HG02973 (cell line): Measurements from ENCODE around the gene MED20.
A peak's percentile ranks its signal among the peaks of the same experiment; 100 is the strongest.

Source experiments
- ATAC-seq: cut with Tn5 transposase; IDR thresholded peaks from one replicate; pipeline ENCODE4 v1.9.1; 2021; ENCODE audit warnings: moderate library complexity; ENCODE audit not compliant: unreplicated experiment

MED20 gene

DNA sequence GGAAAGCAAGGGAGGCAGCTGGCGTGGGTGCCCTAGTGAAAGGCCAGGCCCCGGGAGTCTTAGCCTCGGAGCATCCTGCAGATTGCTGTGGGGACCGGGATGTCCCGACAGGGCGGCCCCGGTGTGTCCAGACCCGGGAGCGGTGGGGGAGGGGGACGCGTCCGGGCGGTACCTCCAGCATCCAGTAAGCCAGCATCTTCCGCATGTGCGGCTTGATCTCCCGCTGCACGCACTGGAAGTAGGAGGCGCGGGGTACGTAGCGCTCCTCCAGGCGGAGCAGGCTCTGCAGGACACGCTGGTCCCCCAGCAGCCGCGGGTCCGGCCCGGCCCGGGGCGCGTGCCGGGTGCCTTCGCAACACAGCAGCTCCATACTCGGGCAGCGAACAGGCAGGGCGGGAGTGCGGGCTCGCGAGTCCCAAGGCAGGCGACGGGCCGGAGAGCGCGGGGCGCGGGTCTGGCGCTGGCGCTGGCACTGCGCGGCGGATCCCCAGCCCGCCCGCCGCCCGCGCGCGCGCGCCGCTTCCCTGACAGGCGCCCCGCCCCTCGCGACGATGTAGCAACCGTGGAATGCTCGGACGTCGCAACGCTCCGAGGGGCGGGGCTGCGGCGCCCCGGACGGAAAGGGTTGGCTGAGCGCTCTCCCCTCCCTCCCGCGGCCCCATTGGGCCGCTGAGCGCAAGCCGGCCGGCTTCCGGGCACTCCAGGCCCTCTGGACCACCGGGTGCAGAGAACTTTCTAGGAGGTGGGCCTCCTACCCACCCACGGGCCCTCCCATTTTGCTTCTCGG, 20.5 kb upstream of the MED20 start, which contains the start of gene CCND3:
Gene CCND3 (minus strand): TSS at position 529 of the 787 bp plus-strand sequence. CDS start 159 bp downstream, at position 370.
- ATAC-seq: peak; percentile 86

DNA sequence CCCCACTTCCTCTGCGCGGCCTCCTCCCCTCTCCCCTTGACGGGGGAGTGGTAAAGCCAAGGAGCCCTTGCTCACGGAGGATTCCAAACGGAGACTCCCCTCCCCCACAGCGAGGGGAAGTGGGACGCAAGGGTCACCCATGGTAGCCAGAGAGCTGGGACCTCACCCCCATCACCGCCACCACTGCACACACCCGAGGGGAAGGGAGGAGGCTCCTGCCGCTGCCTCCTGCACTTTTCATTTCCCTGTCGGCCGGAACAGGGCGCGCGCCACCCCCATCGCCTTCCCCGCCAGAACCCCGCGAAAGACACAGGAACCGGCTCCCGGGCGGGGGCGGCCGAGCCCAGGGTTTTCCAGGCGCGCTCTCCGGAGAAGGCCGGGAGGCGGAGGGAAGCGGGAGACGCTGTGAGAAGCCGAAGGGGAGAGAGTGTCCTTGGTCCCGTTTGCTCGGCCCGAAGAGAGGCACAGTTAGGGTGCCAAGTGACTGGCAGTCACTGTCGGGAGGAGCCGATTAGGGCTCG, 19.9 kb upstream of the MED20 start:
- no peak for ATAC-seq

DNA sequence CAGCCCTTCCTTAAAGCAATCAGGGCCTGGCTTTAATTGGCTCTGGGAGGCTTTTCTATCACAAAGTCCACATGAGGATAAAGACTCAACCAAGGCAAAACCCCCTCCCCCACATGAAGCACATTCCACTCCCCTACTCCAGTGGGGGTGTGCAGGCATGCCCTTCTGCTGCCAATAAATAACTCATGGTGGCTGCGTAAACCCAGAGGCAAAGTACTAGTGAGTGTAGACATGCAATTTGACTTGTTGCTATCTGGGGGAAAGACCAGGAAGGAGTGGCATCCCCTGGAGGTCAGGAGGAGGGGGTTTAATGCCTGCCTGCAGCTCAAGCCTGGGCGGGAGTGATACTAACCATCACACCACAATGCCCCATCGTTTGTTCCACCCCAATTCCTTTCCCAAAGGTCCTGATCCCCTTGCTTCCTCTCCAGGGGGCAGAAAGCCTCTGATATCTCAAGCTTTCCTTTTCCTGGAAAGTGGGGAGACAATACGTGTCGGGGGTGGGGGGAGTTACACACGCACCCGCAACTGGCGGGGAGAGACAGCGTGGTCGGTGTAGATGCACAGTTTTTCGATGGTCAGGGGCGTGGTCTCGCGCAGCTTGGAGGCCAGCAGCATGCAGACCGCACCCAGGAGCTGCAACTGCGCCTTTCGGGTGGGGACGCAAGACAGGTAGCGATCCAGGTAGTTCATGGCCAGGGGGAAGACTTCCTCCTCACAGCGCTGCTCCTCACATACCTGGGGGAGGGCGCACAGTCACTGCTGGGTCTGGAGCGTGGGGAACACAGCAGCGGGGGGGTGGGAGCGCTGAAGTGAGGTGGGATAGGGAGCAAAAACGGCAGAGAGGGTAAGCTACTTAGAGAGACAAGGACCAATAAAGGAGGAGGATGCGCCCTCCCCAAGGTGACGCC, 19.2 kb upstream of the MED20 start:
- no peak for ATAC-seq

DNA sequence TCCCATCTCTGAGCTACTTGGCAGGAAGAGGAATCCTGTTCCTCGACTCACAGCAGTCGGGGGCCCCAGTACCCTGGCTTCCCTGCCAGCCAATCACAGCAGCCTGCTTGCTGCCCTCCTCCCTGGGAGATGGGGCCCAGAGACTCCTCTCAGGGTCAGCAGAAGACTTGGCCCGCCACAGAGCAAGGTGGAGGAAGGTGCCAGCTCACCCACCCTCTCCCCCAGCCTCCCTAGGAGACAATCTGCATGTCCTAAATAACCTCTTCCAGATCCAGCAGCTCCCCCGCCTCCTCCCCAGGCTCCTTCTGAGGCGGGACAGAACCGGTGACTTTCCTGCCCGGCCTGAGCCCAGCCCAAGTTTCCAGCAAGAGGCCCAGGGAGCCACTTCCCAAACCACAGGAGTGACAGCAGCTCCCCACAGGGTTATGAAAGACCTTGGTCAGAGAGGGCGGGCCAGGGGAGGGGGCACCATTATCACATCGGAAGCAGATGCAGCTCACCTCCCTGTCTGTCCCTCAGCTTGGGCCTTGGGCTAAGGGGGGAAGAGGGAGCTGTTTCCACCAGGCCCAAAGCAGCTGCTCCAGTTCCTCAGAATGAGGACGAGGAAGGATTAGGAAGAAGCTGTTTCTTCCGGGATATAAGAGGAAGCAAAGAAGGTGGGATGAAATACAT, 18.4 kb upstream of the MED20 start:
- ATAC-seq: no peak

DNA sequence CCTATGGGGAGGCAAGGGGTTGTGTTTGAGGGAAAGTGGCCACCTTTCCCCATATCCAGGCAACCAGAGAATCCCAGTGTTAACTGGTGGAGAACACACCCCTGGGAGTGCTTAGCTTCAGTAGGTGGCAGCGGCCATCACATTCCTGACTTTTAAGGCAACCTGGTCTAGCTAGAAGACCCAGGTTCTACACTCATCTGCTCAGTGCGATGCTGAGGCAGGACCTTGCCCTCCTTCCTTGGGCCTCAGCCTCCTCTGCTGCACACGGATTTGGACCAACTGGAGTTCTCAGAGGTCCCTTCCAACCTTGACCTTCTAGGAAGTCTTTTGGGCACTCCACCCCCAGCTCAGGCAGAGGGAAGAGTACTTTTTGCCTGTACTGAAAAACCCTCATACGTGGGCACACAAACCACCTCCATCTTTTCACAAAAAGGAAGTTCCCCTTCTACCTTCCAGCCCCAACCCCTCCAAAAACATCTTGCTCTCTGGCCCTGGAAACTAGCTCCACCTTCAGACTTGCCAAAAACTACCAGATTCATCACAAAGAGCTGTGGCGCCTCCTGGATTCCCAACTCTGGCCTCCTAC, 17.7 kb upstream of the MED20 start:
- no peak for ATAC-seq

DNA sequence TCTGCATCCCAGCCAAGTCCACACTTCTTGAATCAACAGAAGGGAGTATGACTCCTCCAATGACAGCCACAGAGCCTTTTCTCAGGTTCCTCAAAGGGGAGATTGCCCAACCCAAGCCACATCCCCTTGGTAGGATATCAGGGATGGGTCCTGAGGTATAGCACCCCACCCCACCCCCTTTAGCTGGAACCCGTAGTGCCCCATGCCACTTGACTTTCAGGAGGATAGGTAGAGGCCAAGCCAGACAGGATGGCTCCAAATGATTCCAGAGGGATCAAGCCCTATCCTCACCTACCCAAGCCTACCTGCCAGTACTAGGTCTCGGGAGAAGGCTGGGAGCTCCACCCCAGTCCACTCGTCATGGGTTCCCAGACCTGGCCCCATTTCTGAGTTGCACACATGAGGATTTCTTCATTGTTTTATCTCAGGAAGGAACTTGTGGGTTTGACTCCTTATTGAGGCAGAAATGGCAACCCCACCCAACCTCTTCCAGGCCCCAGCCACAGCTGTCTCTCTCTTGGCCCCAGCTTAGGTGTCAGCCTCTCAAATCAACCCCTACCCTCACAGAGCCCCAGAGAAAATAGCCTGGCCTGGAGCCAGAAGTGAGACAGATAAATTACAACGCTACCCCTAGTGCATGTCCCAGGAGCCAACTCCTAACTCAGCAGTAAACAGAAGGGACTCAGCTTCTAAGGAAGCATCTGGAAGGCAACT, 17.1 kb upstream of the MED20 start:
- ATAC-seq: no peak

DNA sequence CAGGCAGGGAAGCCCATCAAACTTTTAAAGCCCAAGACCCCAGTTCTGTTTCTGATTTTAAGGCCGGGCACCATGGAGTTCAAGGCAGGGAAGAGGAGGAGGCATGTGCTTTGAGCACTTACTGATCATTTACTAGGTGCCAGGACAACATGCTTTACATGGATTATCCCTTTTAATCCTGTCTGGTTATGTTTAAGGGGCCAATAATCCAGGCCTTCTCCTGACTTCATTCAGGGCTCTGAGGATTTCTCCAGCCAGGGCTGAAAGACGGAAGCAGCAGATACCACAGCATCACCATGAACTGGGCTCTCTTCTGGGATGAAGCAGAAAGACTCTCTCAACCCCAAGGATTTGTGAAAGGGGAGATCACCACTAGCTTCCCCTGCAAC, 16.5 kb upstream of the MED20 start:
- no peak for ATAC-seq

DNA sequence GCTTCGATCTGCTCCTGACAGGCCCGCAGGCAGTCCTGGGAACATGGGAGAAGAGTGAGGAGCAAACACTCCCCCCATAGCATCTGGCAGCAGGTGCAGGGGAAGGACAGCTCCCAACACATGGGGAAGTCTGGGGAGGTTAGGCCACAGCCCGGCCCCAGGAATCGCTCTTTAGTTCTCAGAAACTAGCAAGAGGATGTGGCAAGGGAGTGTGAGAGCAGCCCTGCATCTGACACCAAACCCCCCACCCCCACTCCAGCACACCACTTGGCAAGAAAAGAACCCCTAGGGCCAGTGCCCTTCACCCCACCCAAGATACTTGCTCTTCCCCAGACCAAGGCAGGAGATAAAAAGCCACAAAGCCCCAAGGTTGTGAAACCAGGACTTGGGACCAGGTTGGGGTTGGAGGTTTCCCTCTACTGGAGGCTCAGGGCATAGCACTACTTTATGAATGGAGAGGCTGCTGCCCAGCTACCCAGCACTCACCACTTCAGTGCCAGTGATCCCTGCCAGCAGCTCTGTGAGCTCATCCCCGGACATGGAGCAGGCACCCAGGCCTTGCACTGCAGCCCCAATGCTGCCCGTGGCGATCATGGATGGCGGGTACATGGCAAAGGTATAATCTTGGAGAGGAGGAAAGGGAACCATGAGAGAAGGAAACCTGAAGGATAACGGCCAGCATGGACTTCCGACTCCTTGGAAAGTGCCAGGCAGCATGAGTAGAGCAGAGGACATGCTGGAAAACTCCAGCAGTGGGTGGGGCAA, 15.3 kb upstream of the MED20 start:
- ATAC-seq: peak; percentile 55

DNA sequence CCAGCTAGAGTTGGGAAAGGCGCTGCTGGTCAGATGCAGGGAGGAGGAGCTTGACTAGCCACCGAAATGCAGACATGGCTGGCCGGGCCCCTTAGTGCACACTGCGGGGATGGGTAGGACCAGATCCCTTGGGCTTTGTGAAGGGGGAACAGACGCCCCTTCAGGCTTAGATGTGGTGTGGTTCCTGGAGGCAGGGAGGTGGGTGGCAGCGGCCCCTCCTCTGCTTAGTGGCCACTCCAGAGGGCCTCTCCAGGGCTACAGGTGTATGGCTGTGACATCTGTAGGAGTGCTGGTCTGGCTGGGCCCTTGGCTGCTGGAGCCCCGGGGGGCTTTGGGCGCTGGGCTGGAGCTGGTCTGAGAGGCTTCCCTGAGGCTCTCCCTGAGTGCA, 14.7 kb upstream of the MED20 start:
- no peak for ATAC-seq

DNA sequence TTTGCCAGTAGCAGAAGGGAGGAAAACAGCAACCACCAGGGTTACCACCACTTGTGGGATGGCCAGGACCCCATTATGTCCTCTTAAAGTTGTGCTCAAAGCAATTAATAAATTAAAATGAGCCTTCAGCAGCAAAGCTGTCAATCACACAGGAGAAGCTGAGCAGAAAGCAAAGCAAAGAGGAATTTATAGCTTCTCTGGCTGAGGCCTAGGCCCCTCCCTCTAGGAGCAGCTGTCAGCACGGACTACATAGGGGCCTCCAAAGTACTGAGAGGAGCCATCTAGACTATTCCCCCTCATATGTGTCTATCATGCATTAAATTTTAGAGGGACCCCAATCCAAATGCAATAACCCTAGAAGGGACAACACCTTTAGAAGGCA, 14.2 kb upstream of the MED20 start:
- ATAC-seq: no peak

DNA sequence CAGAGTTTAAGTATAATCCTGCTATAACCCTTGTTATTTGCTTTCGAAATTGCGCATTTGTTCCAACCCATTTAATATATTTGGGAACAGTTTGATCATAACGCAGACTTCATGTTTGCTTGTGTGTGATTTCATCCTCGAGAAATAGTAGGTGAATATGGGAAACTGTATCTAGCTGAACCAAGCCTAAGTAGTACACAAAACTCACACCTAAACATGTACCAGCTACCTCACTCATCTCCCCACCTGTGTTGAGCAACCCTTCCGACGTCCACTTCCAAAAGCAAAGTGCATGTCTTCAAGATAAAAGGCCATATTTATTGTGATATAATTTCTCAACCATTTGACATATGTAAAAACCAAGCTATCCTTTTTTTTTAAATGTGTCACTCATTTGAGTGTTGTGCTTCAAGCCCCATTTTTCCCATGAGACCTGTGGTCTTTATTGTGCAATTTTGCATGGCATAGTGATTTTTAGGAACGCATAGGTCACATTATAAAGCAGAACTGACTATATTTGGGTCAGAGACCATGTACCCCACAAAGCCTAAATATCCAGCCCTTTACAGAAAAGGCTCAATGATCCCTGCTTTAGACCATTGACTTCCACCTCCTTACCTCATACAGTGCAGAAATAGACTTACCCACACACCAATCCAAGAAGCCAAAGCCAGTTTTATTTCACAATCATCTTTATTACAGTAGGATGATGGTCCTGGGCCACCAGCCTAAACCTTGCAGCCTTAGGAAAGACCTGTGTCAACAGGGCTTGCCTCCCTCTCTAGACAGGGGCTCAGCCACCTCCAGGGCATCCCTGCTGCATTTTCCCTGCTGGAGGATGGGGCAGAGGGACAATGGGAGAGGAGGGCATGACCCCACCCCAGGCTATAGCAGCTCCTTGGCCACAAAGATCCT, 13.6 kb upstream of the MED20 start:
- no peak for ATAC-seq

DNA sequence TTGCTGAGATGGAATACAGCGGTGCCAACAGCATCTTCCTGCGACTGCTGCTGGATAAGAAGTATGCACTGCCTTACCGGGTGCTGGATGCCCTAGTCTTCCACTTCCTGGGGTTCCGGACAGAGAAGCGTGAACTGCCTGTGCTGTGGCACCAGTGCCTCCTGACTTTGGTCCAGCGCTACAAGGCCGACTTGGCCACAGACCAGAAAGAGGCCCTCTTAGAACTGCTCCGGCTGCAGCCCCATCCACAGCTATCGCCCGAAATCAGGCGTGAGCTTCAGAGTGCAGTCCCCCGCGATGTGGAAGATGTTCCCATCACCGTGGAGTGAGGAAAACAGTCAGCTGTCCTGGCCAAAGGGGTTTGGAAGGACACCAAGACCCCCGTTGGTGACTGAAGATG, 11.4 kb upstream of the MED20 start:
- no peak for ATAC-seq

DNA sequence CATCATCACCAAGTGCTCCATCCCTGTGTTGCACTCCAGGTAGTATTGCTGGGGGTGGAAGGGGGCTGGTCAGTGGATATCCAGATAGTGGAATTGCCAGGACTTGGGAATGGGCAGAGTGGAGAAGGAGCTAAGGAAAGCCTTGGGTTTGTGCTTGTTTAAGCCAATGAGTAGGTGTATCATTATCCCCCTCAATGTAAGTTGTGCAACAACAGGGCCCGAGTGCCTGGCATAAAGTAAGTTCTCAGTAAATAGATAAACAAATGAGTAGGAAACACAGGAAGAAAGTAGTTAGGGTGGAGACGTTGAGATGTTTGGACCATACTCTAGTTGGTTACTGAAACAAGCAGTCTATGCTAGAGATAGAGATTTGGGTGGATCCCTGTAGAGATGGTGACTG, 10.9 kb upstream of the MED20 start:
- ATAC-seq: no peak

DNA sequence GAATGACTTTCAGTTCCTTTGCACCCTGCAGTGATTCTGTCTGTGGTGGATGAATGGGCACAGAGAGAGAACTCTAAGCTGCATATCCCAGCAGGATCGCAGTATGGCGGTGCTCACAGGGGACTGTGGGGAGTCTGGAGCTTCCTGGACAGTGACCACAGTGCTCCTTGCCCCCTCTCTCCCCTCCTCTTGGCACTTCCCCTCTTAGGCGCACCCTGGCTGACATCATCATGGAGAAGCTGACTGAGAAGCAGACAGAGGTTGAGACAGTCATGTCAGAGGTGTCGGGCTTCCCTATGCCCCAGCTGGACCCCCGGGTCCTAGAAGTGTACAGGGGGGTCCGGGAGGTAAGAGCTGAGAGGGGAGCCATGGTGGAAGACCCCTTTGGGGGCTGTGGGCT, 9.0 kb upstream of the MED20 start:
- no peak for ATAC-seq

DNA sequence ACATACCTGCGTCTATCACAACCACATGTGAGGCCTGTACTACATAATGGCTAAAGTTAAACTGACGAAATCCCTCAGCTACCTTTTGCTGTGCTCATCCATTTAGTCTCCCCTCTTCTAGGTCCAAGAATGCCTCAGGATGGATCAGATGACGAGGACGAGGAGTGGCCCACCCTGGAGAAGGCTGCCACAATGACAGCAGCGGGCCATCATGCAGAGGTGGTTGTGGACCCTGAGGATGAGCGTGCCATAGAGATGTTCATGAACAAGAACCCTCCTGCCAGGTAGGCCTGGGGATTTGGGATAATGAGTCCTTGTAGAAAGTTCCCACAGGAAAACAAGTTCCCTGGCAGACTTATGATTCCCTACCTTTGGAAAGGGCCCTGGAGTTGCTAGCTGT, 6.3 kb upstream of the MED20 start:
- ATAC-seq: no peak

DNA sequence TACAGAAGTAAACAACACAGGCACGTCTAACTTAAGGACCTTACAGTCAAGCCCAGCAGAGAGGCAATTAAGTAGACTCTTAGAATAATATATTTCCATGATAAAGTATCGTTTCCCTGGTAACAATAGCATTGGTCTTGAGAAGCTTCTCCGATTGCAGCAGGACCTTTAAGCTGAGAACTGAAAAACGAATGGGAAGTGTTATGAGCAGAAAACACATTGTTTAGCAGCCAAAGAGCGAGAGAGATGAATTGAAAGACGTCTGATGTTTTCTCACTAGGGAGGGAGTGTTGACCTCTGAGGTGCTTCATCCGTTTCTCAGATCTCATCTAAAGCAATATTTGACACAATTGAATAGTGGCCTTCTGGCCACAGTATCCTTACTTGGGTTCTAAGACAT, 1.2 kb upstream of the MED20 start:
- ATAC-seq: no peak

DNA sequence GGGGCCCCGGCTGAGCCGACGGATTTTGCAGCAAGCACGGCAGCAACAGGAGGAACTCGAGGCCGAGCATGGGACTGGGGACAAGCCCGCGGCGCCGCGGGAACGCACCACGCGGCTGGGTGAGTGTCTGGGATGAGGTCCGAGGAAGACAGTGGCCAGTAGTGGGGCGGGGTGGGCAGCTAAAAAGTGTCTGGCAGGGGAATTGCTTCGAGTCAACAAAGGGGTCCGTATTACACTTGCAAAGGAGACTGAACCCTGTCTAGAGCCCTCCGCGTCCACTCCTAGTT, 716 bp upstream of the MED20 start:
- ATAC-seq: peak; percentile 8

DNA sequence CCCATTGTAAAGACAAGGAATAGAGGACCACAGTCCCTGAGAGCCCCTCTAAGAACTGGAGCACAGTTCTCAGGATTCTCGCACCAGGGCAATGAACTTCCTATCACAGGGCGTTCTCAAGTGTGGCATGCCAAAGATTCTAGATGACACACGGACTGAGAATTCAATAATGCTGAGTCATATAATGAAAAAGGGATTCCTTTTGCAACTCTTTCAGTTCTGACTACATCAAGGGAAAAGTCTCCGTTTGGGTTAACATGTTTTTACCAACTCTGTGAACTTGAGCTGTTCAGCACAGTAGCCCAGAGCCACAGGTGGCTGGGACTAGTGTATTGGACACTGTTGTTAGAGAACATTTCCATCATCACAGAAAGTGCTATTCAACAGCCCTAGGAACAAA, 3.4 kb downstream of the MED20 start:
- ATAC-seq: no peak
